Muscle layer of duodenum (tissue), 2 donors: ENCODE measurements around the gene OGA.

Experiments used
- H3K27ac ChIP-seq: one replicate; pipeline ENCODE4 v1.7.0; 2013; ENCODE audit warnings: mild to moderate bottlenecking, low read length
- H3K27me3 ChIP-seq: one replicate; pipeline ENCODE4 v1.7.0; 2013; ENCODE audit warnings: low read depth, mild to moderate bottlenecking, control low read depth, low read length
- H3K36me3 ChIP-seq, 2 donors: one replicate each; pipeline ENCODE4 v1.7.0; 2013; ENCODE audit warnings: low read length in 2 of 2, control low read depth in 1 of 2, mild to moderate bottlenecking in 1 of 2; ENCODE audit not compliant: insufficient read depth in 2 of 2, control insufficient read depth in 1 of 2
- H3K4me1 ChIP-seq, 2 donors: one replicate each; pipeline ENCODE4 v1.7.0; 2013; ENCODE audit warnings: low read length in 2 of 2, mild to moderate bottlenecking in 2 of 2, control low read depth in 1 of 2, moderate library complexity in 1 of 2; ENCODE audit not compliant: insufficient read depth in 2 of 2, control insufficient read depth in 1 of 2
- H3K4me3 ChIP-seq, 2 donors: one replicate each; pipeline ENCODE4 v1.7.0; 2013; ENCODE audit warnings: low read length in 2 of 2, low read depth in 1 of 2, mild to moderate bottlenecking in 1 of 2
- H3K9me3 ChIP-seq, 2 donors: one replicate each; pipeline ENCODE4 v1.7.0; 2013; ENCODE audit warnings: low read length in 2 of 2, control low read depth in 1 of 2, mild to moderate bottlenecking in 1 of 2; ENCODE audit not compliant: control insufficient read depth in 1 of 2
- donor health status: healthy.

Gene OGA

DNA sequence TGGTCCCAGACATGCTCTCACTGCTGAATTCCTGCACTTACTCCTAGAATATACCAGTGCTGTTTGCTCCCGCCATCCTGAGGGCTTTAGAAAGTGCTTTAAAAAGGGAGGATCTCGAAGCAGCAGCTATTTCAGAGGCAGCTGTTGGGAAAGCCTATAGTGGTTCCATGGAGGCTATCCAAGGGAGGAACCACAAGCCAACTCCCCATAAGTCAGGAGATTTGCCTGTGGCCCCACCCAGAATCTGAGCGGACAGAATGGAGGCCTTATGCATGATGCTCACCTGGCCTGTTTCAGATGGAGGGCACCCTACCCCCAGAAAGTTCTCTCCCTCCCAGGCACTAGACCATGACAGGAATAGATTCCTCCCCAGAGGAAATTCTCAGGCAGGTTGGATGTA is 27.6 kb upstream of the OGA start:
- Histone ChIP-seq H3K4me3 (no peak overlapping the region), H3K36me3 (peaks cover 5 to 31% of the 10 kb centered on the region in 2 donors), H3K27ac (no peak overlapping the region), H3K4me1 (peaks cover 0 to 5% of the 10 kb centered on the region in 2 donors), H3K27me3 (no peaks in the 10 kb centered on the region), H3K9me3 (no peaks in the 10 kb centered on the region)

DNA sequence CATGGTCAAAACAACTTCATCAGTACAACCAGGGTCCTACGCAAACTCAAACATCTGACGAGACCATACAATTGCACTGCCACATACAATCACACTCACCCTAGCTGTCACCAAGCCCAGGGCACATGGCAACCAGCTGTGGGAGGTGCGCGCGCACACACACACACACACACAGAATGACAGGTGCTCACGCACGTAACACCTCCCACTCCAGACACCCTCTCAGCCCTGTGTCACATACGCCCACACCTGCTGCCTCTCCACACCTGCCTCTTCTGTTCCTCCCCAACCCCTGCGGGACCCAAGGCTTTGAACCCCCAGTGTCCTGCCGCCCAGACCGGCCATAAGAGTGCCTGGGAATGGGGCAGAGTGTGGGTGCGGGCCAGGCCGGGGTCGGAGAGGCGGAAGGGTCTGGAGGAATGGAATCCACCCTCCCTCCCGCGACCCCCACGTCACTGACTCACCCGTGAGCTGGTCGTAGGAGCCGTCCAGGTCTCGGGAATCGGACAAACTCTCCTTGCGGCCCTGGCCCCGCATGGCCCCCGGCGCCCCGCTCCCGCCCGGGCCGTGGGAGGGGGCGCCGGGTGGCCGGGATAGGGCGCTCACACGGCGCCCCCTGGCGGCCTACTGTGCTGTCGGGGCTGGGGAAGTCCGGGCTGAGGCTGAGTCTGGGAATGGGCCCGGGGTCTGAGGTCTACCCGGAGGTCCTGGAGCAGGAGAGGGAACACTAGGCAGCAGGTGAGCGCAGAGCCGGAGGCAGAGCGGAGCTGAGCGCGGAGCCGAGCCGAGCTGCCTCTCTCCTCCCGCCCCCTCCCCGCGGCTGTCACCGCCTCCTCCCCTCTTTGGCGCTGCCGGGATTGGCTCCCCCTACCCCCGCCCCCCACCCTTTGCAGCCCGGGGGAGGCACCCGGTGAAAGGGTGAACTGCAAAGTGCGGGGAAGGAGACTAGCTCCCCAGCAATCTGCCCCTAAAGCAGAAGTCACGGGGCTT is 25.1 kb upstream of the OGA start, which contains the start of gene KCNIP2:
Gene KCNIP2 (minus strand): TSS at position 769 of the 990 bp plus-strand sequence. CDS start 232 bp downstream, at position 537.
- Histone ChIP-seq H3K4me3 (no peak within 1 kb of the TSS), H3K9me3 (no peaks in the 10 kb centered on the region), H3K36me3 (peaks cover 5 to 23% of the 10 kb centered on the region in 2 donors), H3K27ac (no peak within 1 kb of the TSS), H3K27me3 (no peaks in the 10 kb centered on the region), H3K4me1 (peaks cover 0 to 21% of the 10 kb centered on the region in 2 donors)

DNA sequence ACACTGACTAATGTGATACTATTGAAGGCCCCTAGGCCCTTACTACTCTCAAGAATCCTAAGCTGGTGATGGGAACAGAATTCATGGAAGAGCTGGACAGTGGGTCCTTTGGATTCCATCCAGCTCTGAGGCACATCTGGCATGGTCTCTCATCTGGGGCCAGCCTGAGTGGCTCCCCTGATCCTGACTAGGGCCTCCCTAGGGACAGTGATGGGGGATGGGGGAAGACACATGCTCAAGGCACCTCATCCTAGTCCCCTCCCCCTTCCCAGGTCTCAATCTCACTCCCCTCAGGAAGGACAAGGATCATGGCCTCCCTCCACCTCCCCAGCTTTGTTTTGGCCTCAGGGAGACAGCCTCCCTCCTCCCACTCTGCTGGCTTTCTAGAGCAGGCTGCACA is 23.6 kb upstream of the OGA start:
- H3K27me3 ChIP-seq: no peaks in the 10 kb centered on the region
- H3K9me3 ChIP-seq: no peaks in the 10 kb centered on the region
- no peak overlapping the region for H3K4me3 ChIP-seq
- H3K27ac ChIP-seq: no peak overlapping the region
- peaks cover 0 to 21% of the 10 kb centered on the region in 2 donors for H3K4me1 ChIP-seq
- peaks cover 0 to 10% of the 10 kb centered on the region in 2 donors for H3K36me3 ChIP-seq

DNA sequence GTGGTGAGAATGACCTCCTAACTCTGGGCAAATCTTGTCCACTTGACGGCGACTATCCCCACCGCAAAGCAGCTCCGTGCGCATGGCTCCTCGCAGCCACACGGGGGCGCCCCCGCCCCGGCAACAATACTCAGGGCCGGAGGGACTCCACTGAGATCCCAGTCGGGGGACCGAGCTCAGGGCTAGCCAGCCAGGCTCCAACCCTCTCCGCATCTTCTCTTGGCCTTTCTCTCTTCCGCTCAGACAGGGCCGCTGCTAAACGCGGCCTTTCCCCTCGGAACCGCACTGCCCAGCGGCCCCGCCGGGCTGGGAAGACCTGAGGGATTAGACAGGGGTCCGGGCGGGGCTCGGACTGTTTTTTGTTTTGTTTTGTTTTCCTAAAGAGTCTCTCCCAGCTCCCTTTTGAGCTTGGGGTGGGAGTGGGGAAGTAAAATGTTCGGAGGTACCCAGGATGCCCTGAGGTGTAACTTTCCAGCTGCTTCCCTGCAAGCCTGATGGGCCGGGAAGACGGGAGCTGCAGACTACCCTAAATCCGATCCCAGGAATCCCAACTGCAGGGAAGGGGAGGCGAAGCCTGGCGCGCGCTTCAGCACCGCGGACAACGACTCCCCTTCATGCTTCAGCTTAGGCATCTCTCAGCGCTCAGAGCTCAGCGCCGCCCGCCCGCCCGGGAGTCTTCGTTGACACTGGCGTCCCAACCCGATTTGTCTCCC is 22.7 kb upstream of the OGA start:
- no peaks in the 10 kb centered on the region for H3K9me3 ChIP-seq
- no peaks in the 10 kb centered on the region for H3K27me3 ChIP-seq
- H3K27ac ChIP-seq: no peak overlapping the region
- H3K4me3 ChIP-seq: peak overlapping the region; percentile 45 to 53
- H3K4me1 ChIP-seq: peaks cover 0 to 21% of the 10 kb centered on the region in 2 donors
- peaks cover 0 to 8% of the 10 kb centered on the region in 2 donors for H3K36me3 ChIP-seq

DNA sequence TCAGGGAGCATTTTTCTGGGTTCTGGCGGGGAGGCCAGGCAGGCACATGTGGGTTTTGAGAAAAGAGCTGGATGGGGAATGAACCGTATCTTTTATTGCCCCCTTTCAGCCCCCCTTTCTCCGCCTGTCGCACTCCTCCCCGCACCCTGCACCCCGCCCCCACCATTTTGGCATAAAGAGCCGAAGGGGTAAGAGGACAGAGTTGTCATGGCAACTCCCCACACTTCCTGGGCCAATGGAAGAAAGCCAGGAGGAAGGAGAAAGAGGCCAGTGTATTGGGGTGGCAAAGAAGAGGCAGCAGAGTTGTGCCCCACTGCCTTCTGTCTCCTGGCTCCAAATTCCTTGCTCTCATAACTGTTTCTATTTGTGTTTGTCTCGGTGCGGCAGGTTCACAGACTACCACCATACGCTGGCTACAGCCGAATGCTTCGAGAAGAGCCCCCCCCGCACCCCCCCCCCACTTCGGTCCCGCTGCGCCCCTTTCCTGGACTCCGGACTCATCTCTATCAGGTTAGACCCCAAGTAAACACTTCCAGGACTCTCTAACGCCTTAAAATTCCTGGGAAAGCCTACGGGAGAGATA is 21.9 kb upstream of the OGA start:
- H3K4me1 ChIP-seq: peaks cover 0 to 21% of the 10 kb centered on the region in 2 donors
- H3K36me3 ChIP-seq: peaks cover 0 to 3% of the 10 kb centered on the region in 2 donors
- H3K27me3 ChIP-seq: no peaks in the 10 kb centered on the region
- no peaks in the 10 kb centered on the region for H3K9me3 ChIP-seq
- H3K4me3 ChIP-seq: peak overlapping the region in 1 of 2 donors; percentile 53
- H3K27ac ChIP-seq: no peak overlapping the region

DNA sequence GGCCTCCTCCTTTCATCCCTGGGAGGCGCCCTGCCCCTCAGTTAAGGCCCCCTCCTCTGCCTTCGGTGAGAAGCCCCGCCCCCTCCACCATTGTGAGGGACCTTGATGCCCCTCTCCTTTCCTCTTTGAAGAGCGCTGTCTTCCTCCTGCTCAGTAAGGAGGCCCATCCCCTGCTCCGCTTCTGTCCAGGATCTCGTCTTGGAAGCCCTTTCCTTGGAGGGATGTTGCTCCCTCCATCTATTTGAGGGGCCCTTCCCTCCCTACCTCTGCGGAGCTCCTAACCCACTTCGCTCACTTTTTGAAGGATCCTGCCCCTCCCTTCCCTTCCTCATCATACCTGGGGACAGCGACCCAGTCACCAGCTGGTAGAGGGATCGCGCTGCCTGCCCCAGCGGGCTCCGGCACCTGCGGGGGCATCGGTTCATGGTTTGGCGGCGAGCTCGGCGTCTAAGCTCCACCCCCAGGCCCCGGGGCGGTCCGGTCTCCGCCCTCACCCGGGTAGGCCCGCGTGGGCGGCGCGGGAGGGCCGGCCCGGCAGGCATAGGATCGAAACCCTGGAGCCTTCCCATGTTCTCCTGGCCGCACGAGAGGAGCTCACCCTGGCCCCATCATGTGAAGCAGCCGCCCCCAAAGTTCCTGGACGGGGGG is 21.3 kb upstream of the OGA start:
- no peak overlapping the region for H3K27ac ChIP-seq
- peak overlapping the region; percentile 16 to 53 for H3K4me3 ChIP-seq
- H3K9me3 ChIP-seq: no peaks in the 10 kb centered on the region
- H3K36me3 ChIP-seq: no peaks in the 10 kb centered on the region
- H3K27me3 ChIP-seq: no peaks in the 10 kb centered on the region
- H3K4me1 ChIP-seq: peaks cover 0 to 21% of the 10 kb centered on the region in 2 donors

DNA sequence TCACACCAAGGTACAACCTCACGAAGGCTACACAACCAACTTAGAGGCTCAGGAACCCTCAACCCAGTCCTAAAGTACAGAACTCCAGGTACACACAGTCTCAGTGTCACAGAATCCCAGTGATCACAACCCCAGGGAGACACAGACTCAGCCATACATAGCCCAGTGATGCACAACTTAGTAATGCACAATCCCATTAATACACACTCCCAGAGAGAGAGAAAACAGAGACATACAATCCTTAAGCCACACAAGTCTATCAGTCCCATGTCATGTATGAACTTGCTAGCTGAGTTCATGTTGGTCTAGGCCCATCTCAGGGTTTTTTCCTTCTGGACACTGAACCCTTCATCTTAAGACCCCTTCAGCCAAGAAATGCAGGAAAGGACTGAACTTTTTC is 20.8 kb upstream of the OGA start:
- H3K9me3 ChIP-seq: no peaks in the 10 kb centered on the region
- H3K27ac ChIP-seq: no peak overlapping the region
- H3K4me1 ChIP-seq: peaks cover 0 to 21% of the 10 kb centered on the region in 2 donors
- no peaks in the 10 kb centered on the region for H3K36me3 ChIP-seq
- H3K4me3 ChIP-seq: no peak overlapping the region
- H3K27me3 ChIP-seq: no peaks in the 10 kb centered on the region

DNA sequence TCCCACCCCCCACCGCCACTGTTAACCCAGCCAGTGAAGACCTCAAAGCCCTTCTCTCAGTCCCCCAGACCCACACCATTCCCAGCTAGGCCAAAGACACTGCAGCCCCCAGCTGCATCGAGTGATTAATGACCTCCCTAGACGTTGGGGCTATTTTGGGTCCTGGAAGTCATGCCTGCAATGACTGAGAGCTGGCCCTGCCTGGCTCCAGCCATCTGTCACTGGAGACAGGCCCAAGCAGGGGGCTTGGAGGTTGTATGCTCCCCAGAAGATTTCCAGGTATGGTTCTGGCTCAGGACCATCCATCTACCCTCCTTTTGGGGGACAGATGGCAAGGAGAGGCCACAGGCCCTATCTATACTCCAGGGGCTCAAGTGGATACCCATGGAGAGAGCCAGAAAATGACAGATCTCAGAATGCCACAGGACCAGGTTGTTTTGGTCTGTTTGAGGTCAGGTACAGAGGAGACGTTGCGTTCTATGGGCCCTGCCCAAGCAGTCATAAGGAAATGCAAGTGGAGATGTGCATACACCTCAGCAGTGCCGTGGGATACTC is 20.2 kb upstream of the OGA start:
- no peaks in the 10 kb centered on the region for H3K9me3 ChIP-seq
- H3K36me3 ChIP-seq: no peaks in the 10 kb centered on the region
- no peak overlapping the region for H3K27ac ChIP-seq
- H3K27me3 ChIP-seq: no peaks in the 10 kb centered on the region
- H3K4me3 ChIP-seq: no peak overlapping the region
- peaks cover 0 to 21% of the 10 kb centered on the region in 2 donors for H3K4me1 ChIP-seq

DNA sequence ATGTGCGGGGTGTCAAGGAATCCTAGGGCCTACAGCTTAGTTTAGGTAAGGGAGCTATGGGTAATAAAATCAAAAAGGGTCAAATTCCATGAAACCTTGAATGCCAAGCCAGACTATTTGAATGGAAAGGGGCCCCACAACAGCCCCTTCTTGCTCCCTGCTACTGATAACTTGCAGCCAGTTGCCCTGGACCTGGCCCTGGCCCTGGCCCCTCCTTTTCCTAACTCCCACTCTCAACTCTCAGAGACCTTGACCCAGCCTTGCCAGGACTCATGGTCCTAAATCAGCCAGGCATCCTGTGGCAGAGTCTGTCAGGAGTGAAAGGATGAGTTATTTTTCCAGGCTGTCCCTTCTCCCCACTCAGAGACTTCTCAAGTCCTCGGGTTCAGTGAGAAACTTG is 19.5 kb upstream of the OGA start:
- peaks cover 0 to 21% of the 10 kb centered on the region in 2 donors for H3K4me1 ChIP-seq
- H3K9me3 ChIP-seq: no peaks in the 10 kb centered on the region
- H3K27ac ChIP-seq: no peak overlapping the region
- no peaks in the 10 kb centered on the region for H3K36me3 ChIP-seq
- H3K27me3 ChIP-seq: no peaks in the 10 kb centered on the region
- H3K4me3 ChIP-seq: no peak overlapping the region

DNA sequence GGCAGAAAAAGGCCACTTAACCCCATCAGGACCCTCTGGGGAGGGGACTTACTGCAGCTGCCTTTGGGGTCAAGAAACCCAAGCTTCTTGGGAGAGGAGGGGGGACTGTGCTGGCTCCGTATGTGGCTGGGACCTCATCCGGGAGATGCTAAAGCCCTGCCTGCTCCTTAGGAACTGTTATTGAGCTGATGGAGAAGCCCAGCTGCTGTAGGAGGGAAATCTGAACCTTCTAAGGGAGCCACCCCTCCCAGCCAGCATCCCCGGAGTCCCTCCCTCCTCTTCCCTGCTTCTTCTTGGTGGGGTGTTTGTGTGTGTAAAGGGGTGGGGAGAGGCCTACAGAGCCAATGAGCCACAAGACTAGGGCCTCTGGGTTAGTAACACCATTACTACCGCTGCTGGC is 17.1 kb upstream of the OGA start:
- Histone ChIP-seq H3K27ac (no peak overlapping the region), H3K9me3 (no peaks in the 10 kb centered on the region), H3K4me3 (no peak overlapping the region), H3K27me3 (no peaks in the 10 kb centered on the region), H3K4me1 (peaks cover 5 to 22% of the 10 kb centered on the region in 2 donors), H3K36me3 (no peaks in the 10 kb centered on the region)
